HTERT RPE-1 (cell line): ENCODE measurements around the gene FOXE1.

Experiments used
- in situ Hi-C: fragments of 300-500 bp; cut with MboI; formaldehyde crosslinking; loops from 4 replicates; pipeline ENCODE4 v1.14.3; 2020; ENCODE audit warnings: low sequenced_read_pairs

FOXE1 gene

DNA sequence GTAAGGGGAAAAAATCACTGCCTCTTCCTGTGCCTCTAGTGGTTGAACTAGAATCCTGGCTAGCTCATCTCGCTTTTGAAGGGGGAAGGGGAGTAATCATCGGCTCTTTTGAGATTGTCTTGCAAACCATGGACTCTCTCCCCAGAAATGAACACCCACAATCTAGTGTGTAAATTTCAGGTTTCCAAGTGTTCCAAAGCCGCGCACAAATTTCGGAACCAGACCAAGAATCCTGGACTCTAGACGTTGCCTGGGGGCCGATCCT, 4.9 kb upstream of the FOXE1 start:
- in situ Hi-C loops, result no loop called here

- in situ Hi-C loops, result no loop called here
These were observed 4.4 kb upstream of the FOXE1 start for GRCh38 chr9:97848480-97849237.

- in situ Hi-C loops, result no loop called here
These were observed 3.0 kb upstream of the FOXE1 start for GRCh38 chr9:97849980-97850379.

GRCh38 chr9:97850746-97851445, 2.1 kb upstream of the FOXE1 start:
- in situ Hi-C loops, result no loop called here

GRCh38 chr9:97851446-97851883, 1.6 kb upstream of the FOXE1 start:
- in situ Hi-C loops, result no loop called here

- in situ Hi-C loops, result no loop called here
These were observed 1.0 kb upstream of the FOXE1 start for GRCh38 chr9:97852001-97852398.

- in situ Hi-C loops, result no loop called here
These were observed 499 bp upstream of the FOXE1 start for GRCh38 chr9:97852399-97853055.

DNA sequence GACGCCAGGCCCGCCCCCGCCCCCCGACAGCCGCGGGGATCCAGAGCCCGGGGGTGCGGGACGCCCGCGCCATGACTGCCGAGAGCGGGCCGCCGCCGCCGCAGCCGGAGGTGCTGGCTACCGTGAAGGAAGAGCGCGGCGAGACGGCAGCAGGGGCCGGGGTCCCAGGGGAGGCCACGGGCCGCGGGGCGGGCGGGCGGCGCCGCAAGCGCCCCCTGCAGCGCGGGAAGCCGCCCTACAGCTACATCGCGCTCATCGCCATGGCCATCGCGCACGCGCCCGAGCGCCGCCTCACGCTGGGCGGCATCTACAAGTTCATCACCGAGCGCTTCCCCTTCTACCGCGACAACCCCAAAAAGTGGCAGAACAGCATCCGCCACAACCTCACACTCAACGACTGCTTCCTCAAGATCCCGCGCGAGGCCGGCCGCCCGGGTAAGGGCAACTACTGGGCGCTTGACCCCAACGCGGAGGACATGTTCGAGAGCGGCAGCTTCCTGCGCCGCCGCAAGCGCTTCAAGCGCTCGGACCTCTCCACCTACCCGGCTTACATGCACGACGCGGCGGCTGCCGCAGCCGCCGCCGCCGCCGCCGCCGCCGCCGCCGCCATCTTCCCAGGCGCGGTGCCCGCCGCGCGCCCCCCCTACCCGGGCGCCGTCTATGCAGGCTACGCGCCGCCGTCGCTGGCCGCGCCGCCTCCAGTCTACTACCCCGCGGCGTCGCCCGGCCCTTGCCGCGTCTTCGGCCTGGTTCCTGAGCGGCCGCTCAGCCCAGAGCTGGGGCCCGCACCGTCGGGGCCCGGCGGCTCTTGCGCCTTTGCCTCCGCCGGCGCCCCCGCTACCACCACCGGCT, 1.0 kb downstream of the FOXE1 start:
- in situ Hi-C loops, result no loop called here

- in situ Hi-C loops, result no loop called here
These were observed 1.9 kb downstream of the FOXE1 start for GRCh38 chr9:97854696-97855485.

DNA sequence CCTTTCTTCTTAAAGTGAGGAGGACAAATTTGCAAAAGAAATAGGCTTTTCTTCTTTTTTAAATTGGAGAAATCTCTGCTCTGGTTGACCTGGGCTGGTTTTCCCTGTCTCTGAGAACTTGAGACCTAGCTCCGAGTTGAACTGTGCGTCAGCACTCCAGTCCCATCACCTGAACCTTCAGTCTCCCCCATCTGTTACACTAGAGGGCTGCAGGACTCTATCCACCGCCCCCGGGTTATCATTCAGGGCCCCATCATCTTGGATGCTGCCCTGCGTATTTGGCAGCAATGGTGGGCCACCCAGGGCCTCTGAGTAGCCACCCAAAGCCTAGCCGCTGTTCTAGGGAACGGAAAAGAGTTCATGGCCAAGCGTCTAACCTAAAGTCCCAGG, 2.5 kb downstream of the FOXE1 start:
- in situ Hi-C loops, result no loop called here

- in situ Hi-C loops, result no loop called here
These were observed 2.9 kb downstream of the FOXE1 start for GRCh38 chr9:97855899-97856298.

- in situ Hi-C loops, result no loop called here
These were observed 4.0 kb downstream of the FOXE1 start for GRCh38 chr9:97856857-97857605.

DNA sequence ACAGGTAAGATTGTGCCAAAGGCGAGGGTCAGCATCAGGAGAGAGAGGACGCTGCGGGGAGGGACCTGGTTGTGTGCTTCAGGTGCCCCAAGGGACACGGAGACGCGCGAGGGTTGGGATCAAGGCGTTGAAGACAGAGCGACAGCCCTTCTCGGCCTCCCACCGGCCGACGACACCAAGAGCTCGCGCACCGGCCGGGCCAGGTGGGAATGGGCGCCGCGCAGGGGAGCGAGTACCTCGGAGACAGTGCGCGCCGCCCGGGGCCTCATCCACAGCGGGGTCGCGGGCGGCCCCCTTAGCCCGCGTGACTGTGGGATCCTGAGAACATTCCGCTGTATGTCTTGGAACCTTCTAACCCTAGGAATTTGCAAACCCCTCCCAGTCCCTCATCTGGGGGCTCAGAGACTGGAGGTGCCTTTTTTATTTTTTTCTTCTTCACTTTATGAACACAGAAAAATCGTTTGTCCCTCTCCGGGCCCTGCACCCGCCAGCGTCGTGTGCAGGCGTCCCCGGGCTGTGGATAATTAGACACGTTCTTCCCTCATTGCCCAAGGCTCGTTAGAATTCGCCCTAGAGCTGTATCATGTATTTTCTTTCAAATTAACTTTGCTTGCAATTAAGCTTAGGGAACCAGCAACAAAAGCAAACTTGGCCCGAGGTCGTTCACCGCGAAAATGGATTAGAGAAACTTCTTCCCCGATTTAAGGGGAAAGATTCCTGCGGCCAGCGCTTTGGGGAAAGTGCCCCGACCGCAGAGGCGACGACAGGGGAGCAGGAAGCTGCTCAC, 4.8 kb downstream of the FOXE1 start:
- in situ Hi-C loops, result no loop called here

GRCh38 chr9:97858393-97858713, 5.3 kb downstream of the FOXE1 start:
- in situ Hi-C loops, result no loop called here

DNA sequence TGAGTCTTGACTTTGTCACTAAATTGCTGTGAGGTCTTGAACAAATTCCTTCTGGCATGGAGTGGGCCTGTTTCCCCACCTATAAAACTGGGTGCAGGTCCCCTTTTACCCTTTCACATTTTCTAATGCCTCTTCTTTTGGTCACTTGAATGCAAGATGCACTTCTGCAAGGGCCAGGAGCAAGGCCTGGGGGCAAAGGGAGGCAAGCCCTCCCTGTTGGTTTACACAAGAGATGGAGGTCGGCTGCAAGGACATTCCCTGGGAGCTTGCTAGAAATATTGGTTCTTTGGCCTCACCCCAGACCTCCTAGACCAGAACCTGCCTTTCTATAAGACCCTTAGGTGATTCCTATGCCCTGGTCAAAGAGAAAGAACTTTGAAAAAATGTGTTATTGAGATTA, 5.8 kb downstream of the FOXE1 start:
- in situ Hi-C loops, result no loop called here

DNA sequence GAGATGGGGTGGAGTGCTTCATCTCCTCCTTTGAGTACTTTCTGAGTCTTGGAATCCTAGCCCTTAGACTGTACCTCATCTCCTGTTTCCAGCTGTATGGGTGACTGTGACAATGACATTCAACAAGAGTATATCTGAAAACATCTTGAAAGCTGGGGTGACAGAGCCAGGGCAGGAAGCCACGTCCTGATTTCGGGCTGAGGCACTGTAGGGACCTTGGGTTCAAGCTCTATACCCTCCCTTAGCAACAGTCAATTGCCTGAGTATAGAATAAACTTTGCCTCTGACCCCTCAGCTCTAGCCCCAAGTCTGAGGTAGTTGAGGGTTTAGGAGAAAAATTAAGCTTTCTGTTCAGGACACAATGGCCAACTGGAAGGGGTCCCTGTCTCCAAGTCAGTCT, 6.3 kb downstream of the FOXE1 start:
- in situ Hi-C loops, result no loop called here

- in situ Hi-C loops, result no loop called here
These were observed 7.6 kb downstream of the FOXE1 start for GRCh38 chr9:97860451-97861147.

DNA sequence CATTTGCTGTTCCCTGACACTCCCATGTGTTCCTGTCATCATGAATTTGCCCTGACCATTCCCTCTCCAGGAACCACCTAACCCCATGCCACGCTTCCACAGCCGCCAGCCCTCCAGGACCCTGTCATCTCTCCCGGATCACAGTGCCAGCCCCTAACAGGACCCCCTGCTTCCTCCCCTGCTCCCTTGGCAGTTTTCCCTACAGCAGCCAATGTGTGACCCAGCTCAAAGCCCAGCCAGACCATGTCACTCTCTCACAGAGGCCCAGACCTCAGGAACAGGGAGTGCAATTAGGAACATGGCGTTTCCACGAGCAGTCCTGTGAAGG, 8.1 kb downstream of the FOXE1 start:
- in situ Hi-C loops, result no loop called here

- in situ Hi-C loops, result no loop called here
These were observed 10.3 kb downstream of the FOXE1 start for GRCh38 chr9:97863314-97863713.
